ENCODE results near the gene SLC23A1.

SLC23A1 gene

GRCh38 chr5:139384591-139385051, 1.5 kb upstream of the SLC23A1 start:
- no peak for TF ChIP-seq CTCF (IDR thresholded peaks at IDR 0.05; ENCODE audit: insufficient read depth, low read depth, low read length, missing control alignments)
- DNase-seq (ENCODE audit: low read depth): no peak
- H3K4me3 ChIP-seq (ENCODE audit: low read length): no peak overlapping the region

- DNase-seq (ENCODE audit: low read depth): no peak
- no peak for TF ChIP-seq CTCF (IDR thresholded peaks at IDR 0.05; ENCODE audit: insufficient read depth, low read depth, low read length, missing control alignments)
- no peak overlapping the region for H3K4me3 ChIP-seq (ENCODE audit: low read length)
These were observed 995 bp upstream of the SLC23A1 start for GRCh38 chr5:139383993-139384590.

- DNase-seq (ENCODE audit: low read depth): no peak
- no peak overlapping the region for H3K4me3 ChIP-seq (ENCODE audit: low read length)
- no peak for TF ChIP-seq CTCF (IDR thresholded peaks at IDR 0.05; ENCODE audit: insufficient read depth, low read depth, low read length, missing control alignments)
These were observed 290 bp downstream of the SLC23A1 start for GRCh38 chr5:139382807-139383206.

GRCh38 chr5:139381837-139382761, 998 bp downstream of the SLC23A1 start:
- TF ChIP-seq CTCF (IDR thresholded peaks at IDR 0.05; ENCODE audit: insufficient read depth, low read depth, low read length, missing control alignments): no peak
- DNase-seq (ENCODE audit: low read depth): no peak
- no peak overlapping the region for H3K4me3 ChIP-seq (ENCODE audit: low read length)

- H3K4me3 ChIP-seq (ENCODE audit: low read length): no peak overlapping the region
- no peak for DNase-seq (ENCODE audit: low read depth)
- TF ChIP-seq CTCF (IDR thresholded peaks at IDR 0.05; ENCODE audit: insufficient read depth, low read depth, low read length, missing control alignments): no peak
These were observed 3.3 kb downstream of the SLC23A1 start for GRCh38 chr5:139379626-139380449.

GRCh38 chr5:139378941-139379361, 4.1 kb downstream of the SLC23A1 start:
- H3K4me3 ChIP-seq (ENCODE audit: low read length): no peak overlapping the region
- DNase-seq (ENCODE audit: low read depth): no peak
- no peak for TF ChIP-seq CTCF (IDR thresholded peaks at IDR 0.05; ENCODE audit: insufficient read depth, low read depth, low read length, missing control alignments)

All from epithelial cell of esophagus (primary cell).